MM.1S (cell line): ENCODE results near the gene RALY.

Source experiments
- EZH2 ChIP-seq: fragments of 300-600 bp; sonication (generic); optimal IDR thresholded peaks from 2 replicates; pipeline ENCODE3; 2017; ENCODE audit warnings: low read depth, mild to moderate bottlenecking, antibody characterized with exemption, low read length, mixed read lengths
- EZH2phosphoT487 ChIP-seq: fragments of 300-600 bp; sonication (generic); IDR thresholded peaks from 2 replicates; pipeline ENCODE4 v1.6.1; 2018; ENCODE audit warnings: antibody characterized with exemption, low read length
- TF ChIP-seq, protein P1 (sequence below): fragments of 300-600 bp; sonication (generic); IDR thresholded peaks from 2 replicates; pipeline ENCODE4 v1.5.1; 2016; ENCODE audit warnings: antibody characterized with exemption, low read length, mixed read lengths

GRCh38 chr20:34023937-34024722, 30.4 kb downstream of the RALY start:
- TF ChIP-seq, protein P1, sequence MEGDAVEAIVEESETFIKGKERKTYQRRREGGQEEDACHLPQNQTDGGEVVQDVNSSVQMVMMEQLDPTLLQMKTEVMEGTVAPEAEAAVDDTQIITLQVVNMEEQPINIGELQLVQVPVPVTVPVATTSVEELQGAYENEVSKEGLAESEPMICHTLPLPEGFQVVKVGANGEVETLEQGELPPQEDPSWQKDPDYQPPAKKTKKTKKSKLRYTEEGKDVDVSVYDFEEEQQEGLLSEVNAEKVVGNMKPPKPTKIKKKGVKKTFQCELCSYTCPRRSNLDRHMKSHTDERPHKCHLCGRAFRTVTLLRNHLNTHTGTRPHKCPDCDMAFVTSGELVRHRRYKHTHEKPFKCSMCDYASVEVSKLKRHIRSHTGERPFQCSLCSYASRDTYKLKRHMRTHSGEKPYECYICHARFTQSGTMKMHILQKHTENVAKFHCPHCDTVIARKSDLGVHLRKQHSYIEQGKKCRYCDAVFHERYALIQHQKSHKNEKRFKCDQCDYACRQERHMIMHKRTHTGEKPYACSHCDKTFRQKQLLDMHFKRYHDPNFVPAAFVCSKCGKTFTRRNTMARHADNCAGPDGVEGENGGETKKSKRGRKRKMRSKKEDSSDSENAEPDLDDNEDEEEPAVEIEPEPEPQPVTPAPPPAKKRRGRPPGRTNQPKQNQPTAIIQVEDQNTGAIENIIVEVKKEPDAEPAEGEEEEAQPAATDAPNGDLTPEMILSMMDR = no peak
- TF ChIP-seq EZH2 = no peak
- TF ChIP-seq EZH2phosphoT487 = no peak
